NCI-H748 (cell line): ENCODE data around the gene C1orf116.
"Not testable (repeated sequence)": the region's sequence is repeated elsewhere in the genome, so short reads cannot be mapped to it uniquely, and the experiment has no call there.

Experiments
- DNase-seq: peaks from one replicate; lab custom pipeline; 2025; ENCODE audit not compliant: unreplicated experiment; lab: John Stamatoyannopoulos, UW

Gene C1orf116

GRCh38 chr1:207059881-207060280 is 27.3 kb upstream of the C1orf116 start:
- DNase-seq = no peak

- DNase-seq = no peak
Observed at GRCh38 chr1:207058878-207059867, 26.6 kb upstream of the C1orf116 start.

GRCh38 chr1:207058252-207058651 is 25.7 kb upstream of the C1orf116 start:
- no peak for DNase-seq

- no peak for DNase-seq
Observed at GRCh38 chr1:207056673-207057072, 24.1 kb upstream of the C1orf116 start.

- no peak for DNase-seq
Observed at GRCh38 chr1:207055386-207056001, 22.9 kb upstream of the C1orf116 start.

- no peak for DNase-seq
Observed at GRCh38 chr1:207054491-207054890, 21.9 kb upstream of the C1orf116 start.

GRCh38 chr1:207052911-207053769 is 20.6 kb upstream of the C1orf116 start, which contains the start of gene PFKFB2:
TSS of gene PFKFB2 (plus strand) at chr1:207053275. CDS start at chr1:207054718, 1,443 bp downstream.
- peak; percentile 98 for DNase-seq

- peak; percentile 35 for DNase-seq
Observed at GRCh38 chr1:207051191-207051943, 18.8 kb upstream of the C1orf116 start, which contains the start of gene YOD1. TSS of gene YOD1 (minus strand) at chr1:207051208. CDS start at chr1:207051030, 178 bp downstream.

- peak; percentile 89 for DNase-seq
Observed at GRCh38 chr1:207050480-207051190, 18.1 kb upstream of the C1orf116 start.

GRCh38 chr1:207049974-207050391 is 17.4 kb upstream of the C1orf116 start:
- peak; percentile 40 for DNase-seq

GRCh38 chr1:207049514-207049913 is 17.0 kb upstream of the C1orf116 start:
- DNase-seq = no peak

GRCh38 chr1:207049054-207049453 is 16.5 kb upstream of the C1orf116 start:
- DNase-seq = no peak

GRCh38 chr1:207048041-207048440 is 15.5 kb upstream of the C1orf116 start:
- no peak for DNase-seq

- no peak for DNase-seq
Observed at GRCh38 chr1:207047505-207047904, 14.9 kb upstream of the C1orf116 start.

GRCh38 chr1:207045453-207045852 is 12.9 kb upstream of the C1orf116 start:
- DNase-seq = no peak

GRCh38 chr1:207041397-207041796 is 8.8 kb upstream of the C1orf116 start:
- DNase-seq = not testable (repeated sequence)

- no peak for DNase-seq
Observed at GRCh38 chr1:207040181-207040533, 7.6 kb upstream of the C1orf116 start.

- no peak for DNase-seq
Observed at GRCh38 chr1:207039380-207040180, 7.0 kb upstream of the C1orf116 start.

- DNase-seq = no peak
Observed at GRCh38 chr1:207036865-207037264, 4.3 kb upstream of the C1orf116 start.
